ENCODE data around the gene TAF1A. TPM values are rescaled to one million over a fixed set of nuclear protein-coding genes. Genes with fewer than 3 reads are reported as not detected.

The TAF1A gene
- polyA plus RNA-seq, 1 donor = 12.2 TPM

- Histone ChIP-seq H3K27me3 (ENCODE audit: control insufficient read depth, insufficient read depth, low read length) (no peaks in the 10 kb centered on the region), H3K36me3 (ENCODE audit: control insufficient read depth, insufficient read depth, low read length) (peaks cover 31% of the 10 kb centered on the region), H3K27ac (ENCODE audit: low read length) (no peak overlapping the region), H3K4me1 (ENCODE audit: control insufficient read depth, insufficient read depth, low read length) (no peaks in the 10 kb centered on the region), H3K9me3 (ENCODE audit: control insufficient read depth, low read depth, low read length) (no peaks in the 10 kb centered on the region), H3K4me3 (ENCODE audit: low read length) (no peak overlapping the region)
- WGBS (ENCODE audit: insufficient coverage, low lambda C conversion rate) = no CpG with 5 or more reads among the region's 7 CpGs
- no peak for DNase-seq
Observed at GRCh38 chr1:222557574-222557973, 32.2 kb downstream of the TAF1A start.

GRCh38 chr1:222557148-222557547 lies 32.6 kb downstream of the TAF1A start:
- Histone ChIP-seq H3K36me3 (ENCODE audit: control insufficient read depth, insufficient read depth, low read length) (peaks cover 30% of the 10 kb centered on the region), H3K4me3 (ENCODE audit: low read length) (no peak overlapping the region), H3K27me3 (ENCODE audit: control insufficient read depth, insufficient read depth, low read length) (no peaks in the 10 kb centered on the region), H3K27ac (ENCODE audit: low read length) (no peak overlapping the region), H3K9me3 (ENCODE audit: control insufficient read depth, low read depth, low read length) (no peaks in the 10 kb centered on the region), H3K4me1 (ENCODE audit: control insufficient read depth, insufficient read depth, low read length) (no peaks in the 10 kb centered on the region)
- no peak for DNase-seq
- no CpG with 5 or more reads among the region's 6 CpGs for WGBS (ENCODE audit: insufficient coverage, low lambda C conversion rate)

- Histone ChIP-seq H3K9me3 (ENCODE audit: control insufficient read depth, low read depth, low read length) (no peaks in the 10 kb centered on the region), H3K36me3 (ENCODE audit: control insufficient read depth, insufficient read depth, low read length) (peaks cover 22% of the 10 kb centered on the region), H3K4me1 (ENCODE audit: control insufficient read depth, insufficient read depth, low read length) (no peaks in the 10 kb centered on the region), H3K4me3 (ENCODE audit: low read length) (no peak overlapping the region), H3K27me3 (ENCODE audit: control insufficient read depth, insufficient read depth, low read length) (no peaks in the 10 kb centered on the region), H3K27ac (ENCODE audit: low read length) (no peak overlapping the region)
- WGBS (ENCODE audit: insufficient coverage, low lambda C conversion rate) = no CpG with 5 or more reads among the region's 2 CpGs
- no peak for DNase-seq
Observed at GRCh38 chr1:222555992-222556615, 33.6 kb downstream of the TAF1A start.

GRCh38 chr1:222554177-222554576 lies 35.6 kb downstream of the TAF1A start:
- peaks cover 15% of the 10 kb centered on the region for H3K36me3 ChIP-seq (ENCODE audit: control insufficient read depth, insufficient read depth, low read length)
- DNase-seq = no peak
- no peak overlapping the region for H3K4me3 ChIP-seq (ENCODE audit: low read length)
- H3K9me3 ChIP-seq (ENCODE audit: control insufficient read depth, low read depth, low read length) = no peaks in the 10 kb centered on the region
- no peak overlapping the region for H3K27ac ChIP-seq (ENCODE audit: low read length)
- no peaks in the 10 kb centered on the region for H3K4me1 ChIP-seq (ENCODE audit: control insufficient read depth, insufficient read depth, low read length)
- WGBS (ENCODE audit: insufficient coverage, low lambda C conversion rate) = no CpG with 5 or more reads among the region's 5 CpGs
- no peaks in the 10 kb centered on the region for H3K27me3 ChIP-seq (ENCODE audit: control insufficient read depth, insufficient read depth, low read length)

GRCh38 chr1:222552882-222553281 lies 36.9 kb downstream of the TAF1A start:
- no peaks in the 10 kb centered on the region for H3K4me1 ChIP-seq (ENCODE audit: control insufficient read depth, insufficient read depth, low read length)
- H3K27ac ChIP-seq (ENCODE audit: low read length) = no peak overlapping the region
- no peak for DNase-seq
- no peak overlapping the region for H3K4me3 ChIP-seq (ENCODE audit: low read length)
- peaks cover 13% of the 10 kb centered on the region for H3K36me3 ChIP-seq (ENCODE audit: control insufficient read depth, insufficient read depth, low read length)
- no peaks in the 10 kb centered on the region for H3K9me3 ChIP-seq (ENCODE audit: control insufficient read depth, low read depth, low read length)
- WGBS (ENCODE audit: insufficient coverage, low lambda C conversion rate) = 0% methylated on average over 1 of the region's 5 CpGs
- no peaks in the 10 kb centered on the region for H3K27me3 ChIP-seq (ENCODE audit: control insufficient read depth, insufficient read depth, low read length)

GRCh38 chr1:222547944-222548671 lies 41.6 kb downstream of the TAF1A start, which contains the start of gene HHIPL2:
HHIPL2 (minus strand) TSS chr1:222548104; CDS start chr1:222548044, 60 bp downstream.
- no CpG with 5 or more reads among the region's 8 CpGs for WGBS (ENCODE audit: insufficient coverage, low lambda C conversion rate)
- no peak for DNase-seq
- H3K36me3 ChIP-seq (ENCODE audit: control insufficient read depth, insufficient read depth, low read length) = no peaks in the 10 kb centered on the region
- no peaks in the 10 kb centered on the region for H3K9me3 ChIP-seq (ENCODE audit: control insufficient read depth, low read depth, low read length)
- no peak within 1 kb of the TSS for H3K27ac ChIP-seq (ENCODE audit: low read length)
- H3K27me3 ChIP-seq (ENCODE audit: control insufficient read depth, insufficient read depth, low read length) = peaks cover 14% of the 10 kb centered on the region
- no peak within 1 kb of the TSS for H3K4me3 ChIP-seq (ENCODE audit: low read length)
- no peaks in the 10 kb centered on the region for H3K4me1 ChIP-seq (ENCODE audit: control insufficient read depth, insufficient read depth, low read length)

- Histone ChIP-seq H3K27me3 (ENCODE audit: control insufficient read depth, insufficient read depth, low read length) (peaks cover 14% of the 10 kb centered on the region), H3K36me3 (ENCODE audit: control insufficient read depth, insufficient read depth, low read length) (no peaks in the 10 kb centered on the region), H3K4me3 (ENCODE audit: low read length) (no peak overlapping the region), H3K27ac (ENCODE audit: low read length) (no peak overlapping the region), H3K9me3 (ENCODE audit: control insufficient read depth, low read depth, low read length) (no peaks in the 10 kb centered on the region), H3K4me1 (ENCODE audit: control insufficient read depth, insufficient read depth, low read length) (no peaks in the 10 kb centered on the region)
- DNase-seq = no peak
- WGBS (ENCODE audit: insufficient coverage, low lambda C conversion rate) = no CpG with 5 or more reads among the region's 8 CpGs
Observed at GRCh38 chr1:222547260-222547614, 42.5 kb downstream of the TAF1A start.

GRCh38 chr1:222546548-222547259 lies 43.0 kb downstream of the TAF1A start:
- DNase-seq = no peak
- H3K36me3 ChIP-seq (ENCODE audit: control insufficient read depth, insufficient read depth, low read length) = no peaks in the 10 kb centered on the region

GRCh38 chr1:222546091-222546490 lies 43.6 kb downstream of the TAF1A start:
- Histone ChIP-seq H3K9me3 (ENCODE audit: control insufficient read depth, low read depth, low read length) (no peaks in the 10 kb centered on the region), H3K4me1 (ENCODE audit: control insufficient read depth, insufficient read depth, low read length) (no peaks in the 10 kb centered on the region), H3K27ac (ENCODE audit: low read length) (no peak overlapping the region), H3K27me3 (ENCODE audit: control insufficient read depth, insufficient read depth, low read length) (peaks cover 14% of the 10 kb centered on the region), H3K36me3 (ENCODE audit: control insufficient read depth, insufficient read depth, low read length) (no peaks in the 10 kb centered on the region), H3K4me3 (ENCODE audit: low read length) (no peak overlapping the region)
- no peak for DNase-seq
- WGBS (ENCODE audit: insufficient coverage, low lambda C conversion rate) = 100% methylated on average over 1 of the region's 7 CpGs

More at GRCh38 chr1:222546548-222547259, 43.0 kb downstream of the TAF1A start:
- Histone ChIP-seq H3K9me3 (ENCODE audit: control insufficient read depth, low read depth, low read length) (no peaks in the 10 kb centered on the region), H3K27me3 (ENCODE audit: control insufficient read depth, insufficient read depth, low read length) (peaks cover 14% of the 10 kb centered on the region), H3K4me3 (ENCODE audit: low read length) (no peak overlapping the region), H3K4me1 (ENCODE audit: control insufficient read depth, insufficient read depth, low read length) (no peaks in the 10 kb centered on the region), H3K27ac (ENCODE audit: low read length) (no peak overlapping the region)
- whole genome bisulfite sequencing (ENCODE audit: insufficient coverage, low lambda C conversion rate) = no CpG with 5 or more reads among the region's 7 CpGs

GRCh38 chr1:222543817-222544216 lies 45.9 kb downstream of the TAF1A start:
- DNase-seq = no peak
- no peak overlapping the region for H3K27ac ChIP-seq (ENCODE audit: low read length)
- H3K9me3 ChIP-seq (ENCODE audit: control insufficient read depth, low read depth, low read length) = no peaks in the 10 kb centered on the region
- H3K27me3 ChIP-seq (ENCODE audit: control insufficient read depth, insufficient read depth, low read length) = peaks cover 14% of the 10 kb centered on the region
- no peaks in the 10 kb centered on the region for H3K4me1 ChIP-seq (ENCODE audit: control insufficient read depth, insufficient read depth, low read length)
- no peaks in the 10 kb centered on the region for H3K36me3 ChIP-seq (ENCODE audit: control insufficient read depth, insufficient read depth, low read length)
- WGBS (ENCODE audit: insufficient coverage, low lambda C conversion rate) = 100% methylated on average over 2 of the region's 21 CpGs
- no peak overlapping the region for H3K4me3 ChIP-seq (ENCODE audit: low read length)

All from large intestine (tissue), 3 donors.